T1000 (cell line): ENCODE data around the gene CNBP.
"Not testable (repeated sequence)": the region's sequence is repeated elsewhere in the genome, so short reads cannot be mapped to it uniquely, and the experiment has no call there.

ENCODE experiments used
- DNase-seq: peaks from one replicate; lab custom pipeline; 2025; ENCODE audit warnings: mixed read lengths; lab: John Stamatoyannopoulos, UW

The CNBP gene

GRCh38 chr3:129184784-129185542, 1.3 kb upstream of the CNBP start:
- DNase-seq = not testable (repeated sequence)

GRCh38 chr3:129184396-129184657, 631 bp upstream of the CNBP start:
- DNase-seq = no peak

- DNase-seq = no peak
These were observed 1.1 kb downstream of the CNBP start for GRCh38 chr3:129182390-129183185.

GRCh38 chr3:129181819-129182218, 1.9 kb downstream of the CNBP start:
- DNase-seq = no peak

- DNase-seq = no peak
These were observed 3.2 kb downstream of the CNBP start for GRCh38 chr3:129180461-129180860.

- no peak for DNase-seq
These were observed 7.6 kb downstream of the CNBP start for GRCh38 chr3:129176051-129176450.

- DNase-seq = no peak
These were observed 10.0 kb downstream of the CNBP start for GRCh38 chr3:129173725-129174124.

GRCh38 chr3:129173206-129173605, 10.5 kb downstream of the CNBP start:
- DNase-seq = no peak

GRCh38 chr3:129166579-129167332, 16.9 kb downstream of the CNBP start:
- no peak for DNase-seq

GRCh38 chr3:129165594-129165993, 18.1 kb downstream of the CNBP start:
- not testable (repeated sequence) for DNase-seq

- DNase-seq = no peak
These were observed 19.2 kb downstream of the CNBP start for GRCh38 chr3:129164500-129164899.

- DNase-seq = no peak
These were observed 20.7 kb downstream of the CNBP start for GRCh38 chr3:129162729-129163579.

- no peak for DNase-seq
These were observed 21.8 kb downstream of the CNBP start for GRCh38 chr3:129161860-129162271.

GRCh38 chr3:129160891-129161859, 22.5 kb downstream of the CNBP start, which contains the start of gene ISY1:
ISY1 (minus strand) TSS chr3:129161063; CDS start chr3:129160975, 88 bp downstream.
- DNase-seq = peak; percentile 82

- DNase-seq = no peak
These were observed 38.9 kb downstream of the CNBP start for GRCh38 chr3:129144786-129145185.

- not testable (repeated sequence) for DNase-seq
These were observed 42.7 kb downstream of the CNBP start for GRCh38 chr3:129141011-129141410.

GRCh38 chr3:129139911-129140310, 43.8 kb downstream of the CNBP start:
- DNase-seq = no peak

GRCh38 chr3:129136275-129136674, 47.4 kb downstream of the CNBP start:
- DNase-seq = not testable (repeated sequence)

GRCh38 chr3:129132097-129132866, 51.4 kb downstream of the CNBP start:
- DNase-seq = no peak
